Activated CD4-positive, CD25-positive, alpha-beta regulatory T cell (primary cell): ENCODE measurements around the gene MAPK8IP3.

Source experiments
- DNase-seq, 4 experiments: peaks; one replicate each; lab custom pipeline; 2025; lab: John Stamatoyannopoulos, UW

MAPK8IP3 gene

GRCh38 chr16:1763521-1764511 is 57.8 kb downstream of the MAPK8IP3 start:
- no peak for DNase-seq

- no peak for DNase-seq
These were observed 59.0 kb downstream of the MAPK8IP3 start for GRCh38 chr16:1764971-1765370.

GRCh38 chr16:1765826-1766225 is 59.8 kb downstream of the MAPK8IP3 start:
- no peak for DNase-seq

- DNase-seq = no peak
These were observed 60.2 kb downstream of the MAPK8IP3 start for GRCh38 chr16:1766231-1766630.

GRCh38 chr16:1766701-1767100 is 60.7 kb downstream of the MAPK8IP3 start:
- no peak for DNase-seq

GRCh38 chr16:1767116-1767994 is 61.4 kb downstream of the MAPK8IP3 start:
- no peak for DNase-seq

- no peak for DNase-seq
These were observed 62.2 kb downstream of the MAPK8IP3 start for GRCh38 chr16:1768061-1768766.

- DNase-seq = no peak
These were observed 62.9 kb downstream of the MAPK8IP3 start for GRCh38 chr16:1768767-1769401.

GRCh38 chr16:1769402-1770300 is 63.7 kb downstream of the MAPK8IP3 start:
- no peak for DNase-seq

GRCh38 chr16:1770328-1771187 is 64.6 kb downstream of the MAPK8IP3 start:
- DNase-seq = peak in 2 of 4 experiments; percentile 24 to 34

GRCh38 chr16:1771188-1771863 is 65.3 kb downstream of the MAPK8IP3 start, which contains the start of gene NME3:
Gene NME3, minus strand, starts transcription at chr16:1771543. Its CDS starts 9 bp downstream, at chr16:1771534.
- peak; percentile 57 to 63 (median 60) for DNase-seq

GRCh38 chr16:1771864-1772361 is 65.9 kb downstream of the MAPK8IP3 start:
- no peak for DNase-seq

GRCh38 chr16:1772362-1772907 is 66.4 kb downstream of the MAPK8IP3 start, which contains the start of gene EME2:
Gene EME2, plus strand, starts transcription at chr16:1772810. Its CDS starts 418 bp downstream, at chr16:1773228.
- peak in 1 of 4 experiments; percentile 42 for DNase-seq

GRCh38 chr16:1772908-1773702 is 67.1 kb downstream of the MAPK8IP3 start, which contains the start of gene MRPS34:
Gene MRPS34, minus strand, starts transcription at chr16:1773134. Its CDS starts 15 bp downstream, at chr16:1773119.
- DNase-seq = peak; percentile 63 to 70 (median 66)

- no peak for DNase-seq
These were observed 67.9 kb downstream of the MAPK8IP3 start for GRCh38 chr16:1773703-1774447.

GRCh38 chr16:1774448-1774780 is 68.4 kb downstream of the MAPK8IP3 start:
- DNase-seq = no peak
